Breast epithelium (tissue), 3 donors: ENCODE measurements around the gene SLC16A8.

Source experiments
- CTCF ChIP-seq, 3 donors: fragments of 450-650 bp; IDR thresholded peaks; one replicate each; pipeline ENCODE4 v1.5.1; 2016 to 2017; ENCODE audit warnings: antibody characterized with exemption in 3 of 3, mild to moderate bottlenecking in 3 of 3, moderate library complexity in 3 of 3
- POLR2A ChIP-seq: fragments of 450-650 bp; IDR thresholded peaks from one replicate; pipeline ENCODE4 v1.6.1; 2016; ENCODE audit warnings: antibody characterized with exemption, mild to moderate bottlenecking, moderate library complexity

- TF ChIP-seq CTCF (IDR thresholded peaks at IDR 0.05) (no peak), POLR2A (no peak)
These were observed 55.4 kb downstream of the SLC16A8 start for GRCh38 chr22:38028344-38029130.
